Heart right ventricle (tissue), 16 donors: ENCODE data around the gene TRIM44. TPM values are rescaled to one million over a fixed set of nuclear protein-coding genes. Genes with fewer than 3 reads are reported as not detected.

Source experiments
- ATAC-seq, 8 donors: fragments of 200-7000 bp; cut with Tn5 transposase; one replicate each; pipeline ENCODE4 v1.9.1; 2020; ENCODE audit warnings: mild to moderate bottlenecking in 8 of 8, moderate library complexity in 8 of 8, moderate number of reproducible peaks in 1 of 8
- DNase-seq, 2 donors: peaks; one replicate each; pipeline ENCODE4 v3.0.0-alpha.2; 2020
- H3K27ac ChIP-seq, 10 donors: fragments of 200-600 bp; sonication (generic) in 2 of 10; one replicate each; pipeline versions ENCODE4 v1.5.0 to v1.8.0; 2020 to 2022; ENCODE audit warnings: mild to moderate bottlenecking in 3 of 10
- H3K27me3 ChIP-seq, 7 donors: fragments of 200-600 bp; one replicate each; pipeline ENCODE4 v1.8.0; 2021 to 2022; ENCODE audit warnings: mild to moderate bottlenecking in 2 of 7
- H3K36me3 ChIP-seq, 9 donors: fragments of 200-600 bp; sonication (generic) in 1 of 9; one replicate each; pipeline versions ENCODE4 v1.5.0 to v1.8.0; 2020 to 2022; ENCODE audit warnings: mild to moderate bottlenecking in 2 of 9
- H3K4me1 ChIP-seq, 9 donors: fragments of 200-600 bp; sonication (generic) in 1 of 9; one replicate each; pipeline versions ENCODE4 v1.5.0 to v1.8.0; 2020 to 2022; ENCODE audit warnings: mild to moderate bottlenecking in 4 of 9
- H3K4me3 ChIP-seq, 10 donors: fragments of 200-600 bp; sonication (generic) in 2 of 10; one replicate each; pipeline versions ENCODE4 v1.5.0 to v1.8.0; 2020 to 2022; ENCODE audit warnings: mild to moderate bottlenecking in 7 of 10, moderate library complexity in 2 of 10
- H3K9me3 ChIP-seq, 11 donors: fragments of 200-600 bp in 10 of 11; sonication (generic) in 2 of 11; one replicate each; pipeline versions ENCODE4 v1.5.0 to v1.8.0; 2013 to 2022; ENCODE audit warnings: mild to moderate bottlenecking in 2 of 11, control low read depth in 1 of 11, moderate library complexity in 1 of 11
- WGBS, 2 donors: extraction: QIAGEN DNeasy Blood & Tissue Kit; methylation state at CpG; one replicate each; pipeline ENCODE4 v1.1.7; 2013; ENCODE audit warnings: inconsistent platforms in 1 of 2; 5-methylcytosine and 5-hydroxymethylcytosine counted together
- intact Hi-C, 10 donors: fragments of 100-400 bp; cut with DNase I; formaldehyde crosslinking; loops; one replicate each; pipeline versions ENCODE4 v1.11.1 to v1.14.2; 2022
- polyA plus RNA-seq, 2 donors: library from polyadenylated mRNA; stranded (reverse); fragments of 200-250 nt; gene quantifications; one replicate each; pipeline ENCODE4 v1.2.3, GENCODE V29; 2013
- total RNA-seq, 10 donors: library from RNA; stranded (reverse); fragmentation: NEBNext Ultra II Directional in 3 of 10; extraction: Animal tissue kit (Norgen Biotek cat#: 25700) in 3 of 10; gene quantifications; one replicate each; pipeline versions ENCODE4 v1.2.1 to v1.2.4, GENCODE V29; 2021 to 2023
- TF ChIP-seq, protein P1 (sequence below), 9 donors: fragments of 200-600 bp; sonication (generic) in 2 of 9; IDR thresholded peaks; one replicate each; pipeline versions ENCODE4 v1.5.0 to v1.8.0; 2021 to 2022; ENCODE audit warnings: antibody characterized with exemption in 9 of 9, mild to moderate bottlenecking in 5 of 9, moderate library complexity in 1 of 9
- donor health status: Arrhythmogenic right ventricular cardiomyopathy.
- donor health status: ischemic (EF 13 %, LVEDD 7.1; RV severe dilation, severe dysfunction).
- donor health status: healthy with polysubstance abuse.
- donor health status: DM: no; HTN: yes; CAD: no.
- donor health status: DM: no; HTN: no; CAD: no.
- donor health status: ischemic (EF 25% LVEDD 6.9; RV normal size, moderate dysfunction).
- donor health status: ischemic (EF 25% LVEDD 5.7; RV mildly dilated, moderate dysfunction).
- donor health status: healthy.
- donor health status: DM: yes; HTN: yes; CAD: no.
- donor health status: Ischemic cardiomyopathy.
- donor health status: ischemic (EF 35%, LVEDD 5.7; RV mildly dilated, moderate dysfunction).
- donor health status: nonischemic (EF 11% LVEDD 7.7; RV severe dilation, severe dysfunction).
- donor health status: DM: yes; HTN: yes; CAD: no.
- donor health status: PGD.
- donor health status: ischemic (EF 29% LVEDD 5.4; RV normal size, mild dysfunction).
- donor health status: nonischemic (EF 23%, LVEDD 6.1; RV moderate dilation, normal function).

TRIM44 gene
- total and polyA plus RNA-seq, 12 donors = 6.4 to 59.2 (median 44.5) TPM

- Histone ChIP-seq H3K27me3 (peaks cover 0 to 8% (median 0%) of the 10 kb centered on the region in 7 donors), H3K4me1 (peaks cover 0 to 15% (median 0%) of the 10 kb centered on the region in 9 donors), H3K36me3 (no peaks in the 10 kb centered on the region), H3K4me3 (no peak overlapping the region), H3K9me3 (no peaks in the 10 kb centered on the region), H3K27ac (no peak overlapping the region)
- ATAC-seq (peak in 5 of 8 donors; percentile 37 to 84 (median 51)), DNase-seq (peak in 1 of 2 donors; percentile 17)
- intact Hi-C loops = no loop called here
- TF ChIP-seq, protein P1, sequence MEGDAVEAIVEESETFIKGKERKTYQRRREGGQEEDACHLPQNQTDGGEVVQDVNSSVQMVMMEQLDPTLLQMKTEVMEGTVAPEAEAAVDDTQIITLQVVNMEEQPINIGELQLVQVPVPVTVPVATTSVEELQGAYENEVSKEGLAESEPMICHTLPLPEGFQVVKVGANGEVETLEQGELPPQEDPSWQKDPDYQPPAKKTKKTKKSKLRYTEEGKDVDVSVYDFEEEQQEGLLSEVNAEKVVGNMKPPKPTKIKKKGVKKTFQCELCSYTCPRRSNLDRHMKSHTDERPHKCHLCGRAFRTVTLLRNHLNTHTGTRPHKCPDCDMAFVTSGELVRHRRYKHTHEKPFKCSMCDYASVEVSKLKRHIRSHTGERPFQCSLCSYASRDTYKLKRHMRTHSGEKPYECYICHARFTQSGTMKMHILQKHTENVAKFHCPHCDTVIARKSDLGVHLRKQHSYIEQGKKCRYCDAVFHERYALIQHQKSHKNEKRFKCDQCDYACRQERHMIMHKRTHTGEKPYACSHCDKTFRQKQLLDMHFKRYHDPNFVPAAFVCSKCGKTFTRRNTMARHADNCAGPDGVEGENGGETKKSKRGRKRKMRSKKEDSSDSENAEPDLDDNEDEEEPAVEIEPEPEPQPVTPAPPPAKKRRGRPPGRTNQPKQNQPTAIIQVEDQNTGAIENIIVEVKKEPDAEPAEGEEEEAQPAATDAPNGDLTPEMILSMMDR (IDR thresholded peaks at IDR 0.05) = no peak
- WGBS, 2 donors = 54 to 60% methylated on average over 6 of the region's 6 CpGs
These were observed 189.5 kb downstream of the TRIM44 start for GRCh38 chr11:35852056-35852455.

DNA sequence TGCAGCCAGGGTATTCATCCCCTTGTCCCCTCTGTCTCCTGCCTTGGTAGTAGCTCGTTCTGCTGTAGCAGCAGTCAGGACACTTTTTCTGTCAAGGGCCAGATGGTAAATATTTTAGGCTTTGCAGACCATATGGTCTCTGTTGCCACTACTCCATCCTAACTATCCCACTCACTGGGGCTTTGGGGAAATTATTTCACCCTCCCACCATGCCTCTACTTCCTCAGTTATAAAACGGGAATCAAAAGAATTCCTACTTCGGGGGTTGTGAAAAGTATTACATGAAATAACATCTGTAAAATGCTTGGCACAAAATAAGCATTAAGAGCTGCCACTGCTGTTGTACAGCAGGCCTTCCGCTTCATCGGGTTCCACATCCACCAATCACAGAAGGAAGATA, 191.4 kb downstream of the TRIM44 start:
- Histone ChIP-seq H3K27ac (no peak overlapping the region), H3K4me1 (peaks cover 0 to 15% (median 0%) of the 10 kb centered on the region in 9 donors), H3K4me3 (no peak overlapping the region), H3K9me3 (no peaks in the 10 kb centered on the region), H3K36me3 (no peaks in the 10 kb centered on the region), H3K27me3 (no peaks in the 10 kb centered on the region)
- TF ChIP-seq, protein P1 (IDR thresholded peaks at IDR 0.05) = no peak
- DNase-seq (no peak), ATAC-seq (no peak)
- 64 to 73% methylated on average over 5 of the region's 5 CpGs for WGBS, 2 donors
- intact Hi-C loops = no loop called here

- Histone ChIP-seq H3K36me3 (no peaks in the 10 kb centered on the region), H3K27ac (no peak overlapping the region), H3K4me3 (no peak overlapping the region), H3K27me3 (no peaks in the 10 kb centered on the region), H3K9me3 (no peaks in the 10 kb centered on the region), H3K4me1 (peaks cover 0 to 15% (median 0%) of the 10 kb centered on the region in 9 donors)
- TF ChIP-seq, protein P1 (IDR thresholded peaks at IDR 0.05) = no peak
- DNase-seq = no peak
- ATAC-seq = no peak
- intact Hi-C loops = no loop called here
These were observed 193.1 kb downstream of the TRIM44 start for GRCh38 chr11:35855671-35856070.

- no peaks in the 10 kb centered on the region for H3K36me3 ChIP-seq
- no peaks in the 10 kb centered on the region for H3K9me3 ChIP-seq
- WGBS, 2 donors = 94% methylated on average over 2 of the region's 2 CpGs
- no peak overlapping the region for H3K27ac ChIP-seq
- intact Hi-C loops = no loop called here
- peaks cover 0 to 15% (median 0%) of the 10 kb centered on the region in 9 donors for H3K4me1 ChIP-seq
- no peaks in the 10 kb centered on the region for H3K27me3 ChIP-seq
- no peak for DNase-seq
- TF ChIP-seq, protein P1 (IDR thresholded peaks at IDR 0.05) = no peak
- H3K4me3 ChIP-seq = no peak overlapping the region
- ATAC-seq = no peak
These were observed 193.7 kb downstream of the TRIM44 start for GRCh38 chr11:35856259-35856658.
